SK-N-SH (cell line): ENCODE results near the gene UBE2E2. TPM values are rescaled to one million over a fixed set of nuclear protein-coding genes. Genes with fewer than 3 reads are reported as not detected.

Experiments
- CTCF ChIA-PET: fragments of 300-600, 350-600 bp; formaldehyde crosslinking; extraction: SDS; loops from one replicate; lab custom pipeline; 2021; lab: Yijun Ruan, JAX
- POLR2A ChIA-PET: fragments of 350-600 bp; sonication (Branson Sonifier 250); formaldehyde crosslinking; extraction: SDS; loops from one replicate; lab custom pipeline; 2020; ENCODE audit warnings: antibody characterized with exemption, inconsistent platforms; lab: Yijun Ruan, JAX
- DNase-seq: peaks from one replicate; pipeline ENCODE4 v3.0.0; 2012
- H2AFZ ChIP-seq: fragments of 200-600 bp; sonication (generic); 2 replicates; pipeline ENCODE4 v1.8.1; 2016; ENCODE audit warnings: antibody characterized with exemption, mild to moderate bottlenecking, low read depth
- H3F3A ChIP-seq: fragments of 200-600 bp; sonication (generic); replicated peaks from 2 replicates; pipeline ENCODE3; 2016; ENCODE audit warnings: antibody characterized with exemption, mild to moderate bottlenecking; ENCODE audit not compliant: insufficient read depth
- H3K27ac ChIP-seq, 2 experiments: fragments of 200-500 bp in 1 of 2; fragments of 200-600 bp in 1 of 2; sonication (Bioruptor generic) in 1 of 2; sonication (generic), shearing (Covaris generic) in 1 of 2; 2 replicates each; pipeline versions ENCODE4 v1.5.1 to v1.6.1; 2014 to 2016; ENCODE audit warnings: low read depth in 2 of 2, inconsistent platforms in 1 of 2, low read length in 1 of 2, mild to moderate bottlenecking in 1 of 2, mixed read lengths in 1 of 2
- H3K27me3 ChIP-seq: fragments of 200-600 bp; sonication (generic), shearing (Covaris generic); 2 replicates; pipeline ENCODE4 v1.6.1; 2016; ENCODE audit warnings: mixed run types; ENCODE audit not compliant: insufficient read depth
- H3K36me3 ChIP-seq, 2 experiments: fragments of 200-500 bp in 1 of 2; fragments of 200-600 bp in 1 of 2; sonication (Bioruptor generic) in 1 of 2; sonication (generic) in 1 of 2; replicated peaks in 1 of 2; 2 replicates each; pipeline versions ENCODE3 to v1.5.1; 2014 to 2016; ENCODE audit warnings: low read length in 1 of 2, mild to moderate bottlenecking in 1 of 2; ENCODE audit not compliant: insufficient read depth in 2 of 2, control insufficient read depth in 1 of 2
- H3K4me1 ChIP-seq, 2 experiments: fragments of 200-500 bp in 1 of 2; fragments of 200-600 bp in 1 of 2; sonication (Bioruptor generic) in 1 of 2; sonication (generic), shearing (Covaris generic) in 1 of 2; 2 replicates each; pipeline versions ENCODE4 v1.5.1 to v1.6.1; 2014 to 2016; ENCODE audit warnings: low read depth in 1 of 2, low read length in 1 of 2, mixed run types in 1 of 2; ENCODE audit not compliant: insufficient read depth in 2 of 2, control insufficient read depth in 1 of 2
- H3K4me2 ChIP-seq: fragments of 200-600 bp; sonication (generic), shearing (Covaris generic); 2 replicates; pipeline ENCODE4 v1.6.1; 2017; ENCODE audit warnings: mixed run types
- H3K4me3 ChIP-seq, 2 experiments: fragments of 200-500 bp in 1 of 2; fragments of 200-600 bp in 1 of 2; sonication (Bioruptor generic) in 1 of 2; sonication (generic), shearing (Covaris generic) in 1 of 2; 2 replicates each; pipeline versions ENCODE4 v1.5.1 to v1.8.1; 2014 to 2016; ENCODE audit warnings: low read depth in 2 of 2, inconsistent platforms in 1 of 2, low read length in 1 of 2, mild to moderate bottlenecking in 1 of 2, mixed read lengths in 1 of 2, moderate library complexity in 1 of 2
- H3K79me2 ChIP-seq: fragments of 200-600 bp; sonication (generic); 2 replicates; pipeline ENCODE4 v1.8.1; 2017; ENCODE audit warnings: mild to moderate bottlenecking; ENCODE audit not compliant: insufficient read depth
- H3K9ac ChIP-seq: fragments of 200-600 bp; sonication (generic); 2 replicates; pipeline ENCODE4 v1.6.1; 2017; ENCODE audit warnings: mixed run types
- H3K9me2 ChIP-seq: fragments of 200-600 bp; sonication (generic); 2 replicates; pipeline ENCODE4 v1.6.1; 2017; ENCODE audit warnings: mixed run types
- H3K9me3 ChIP-seq: fragments of 200-600 bp; sonication (generic); 2 replicates; pipeline ENCODE4 v1.6.1; 2017; ENCODE audit warnings: mixed run types, mild to moderate bottlenecking, moderate library complexity
- H4K20me1 ChIP-seq: fragments of 200-600 bp; sonication (generic); 2 replicates; pipeline ENCODE4 v1.6.1; 2017; ENCODE audit warnings: mild to moderate bottlenecking, mixed run types; ENCODE audit not compliant: insufficient read depth
- CTCF ChIP-seq: fragments of 200-600 bp; sonication (generic); IDR thresholded peaks from 2 replicates; pipeline ENCODE4 v1.6.1; 2017; ENCODE audit warnings: antibody characterized with exemption, mild to moderate bottlenecking, moderate library complexity
- ELF1 ChIP-seq: IDR thresholded peaks from 2 replicates; pipeline ENCODE4 v1.4.0; 2012
- EP300 ChIP-seq, 2 experiments: IDR thresholded peaks; 2 replicates each; pipeline versions ENCODE4 v1.4.0 to v1.6.1; 2012; ENCODE audit warnings: borderline replicate concordance in 1 of 2, low read depth in 1 of 2, low read length in 1 of 2
- EZH2phosphoT487 ChIP-seq: fragments of 200-600 bp; sonication (generic); IDR thresholded peaks from 2 replicates; pipeline ENCODE4 v1.6.1; 2017; ENCODE audit warnings: low read depth, mixed run types, mild to moderate bottlenecking, antibody characterized with exemption, moderate library complexity, borderline replicate concordance
- FOXM1 ChIP-seq: IDR thresholded peaks from 2 replicates; pipeline ENCODE4 v1.4.0; 2012; ENCODE audit warnings: low read depth, mild to moderate bottlenecking
- GATA2 ChIP-seq: sonication (generic); formaldehyde crosslinking; IDR thresholded peaks from 2 replicates; pipeline ENCODE4 v1.5.0; 2020; ENCODE audit warnings: mild to moderate bottlenecking, missing genetic modification reagents
- MAX ChIP-seq: IDR thresholded peaks from 2 replicates; pipeline ENCODE4 v1.4.0; 2012; ENCODE audit warnings: low read depth
- MEF2A ChIP-seq: IDR thresholded peaks from 2 replicates; pipeline ENCODE4 v1.4.0; 2012; ENCODE audit warnings: low read depth, borderline replicate concordance
- NRF1 ChIP-seq: IDR thresholded peaks from 2 replicates; pipeline ENCODE4 v1.6.1; 2012; ENCODE audit warnings: low read depth, mild to moderate bottlenecking, low read length
- PBX3 ChIP-seq: IDR thresholded peaks from 2 replicates; pipeline ENCODE4; 2012
- POLR2AphosphoS5 ChIP-seq: IDR thresholded peaks from 2 replicates; pipeline ENCODE4 v1.6.1; 2012; ENCODE audit warnings: low read depth, low read length
- RCOR1 ChIP-seq: fragments of 150-350 bp; IDR thresholded peaks from 2 replicates; pipeline ENCODE4 v1.6.1; 2017; ENCODE audit warnings: antibody characterized with exemption, low read length
- RFX5 ChIP-seq: IDR thresholded peaks from 2 replicates; pipeline ENCODE4 v1.6.1; 2012; ENCODE audit warnings: mild to moderate bottlenecking, improper control_type of control experiment, low read length
- RXRA ChIP-seq: IDR thresholded peaks from 2 replicates; pipeline ENCODE4 v1.4.0; 2012; ENCODE audit warnings: low read depth, mild to moderate bottlenecking, borderline replicate concordance
- TAF1 ChIP-seq: IDR thresholded peaks from 2 replicates; pipeline ENCODE4 v1.6.1; 2012; ENCODE audit warnings: low read depth, mild to moderate bottlenecking, low read length, moderate library complexity, borderline replicate concordance
- USF2 ChIP-seq: fragments of 150-350 bp; IDR thresholded peaks from 2 replicates; pipeline ENCODE4 v1.6.1; 2017; ENCODE audit warnings: antibody characterized with exemption, low read length, low read depth, borderline replicate concordance
- YY1 ChIP-seq: IDR thresholded peaks from 2 replicates; pipeline ENCODE4 v1.4.0; 2012; ENCODE audit warnings: low read depth, mild to moderate bottlenecking
- WGBS: methylation state at CpG from one replicate; pipeline ENCODE4 v1.1.6; 2017; ENCODE audit warnings: low lambda C conversion rate; 5-methylcytosine and 5-hydroxymethylcytosine counted together
- polyA plus RNA-seq, 3 experiments: library from polyadenylated mRNA; depleted of rRNA; stranded (reverse); fragments of >200 nt; gene quantifications; 2 replicates each; pipeline ENCODE4 v1.2.3, GENCODE V29; 2012
- TF ChIP-seq, protein P1 (sequence below): fragments of 150-350 bp; IDR thresholded peaks from 2 replicates; pipeline ENCODE4 v1.6.1; 2016; ENCODE audit warnings: mild to moderate bottlenecking, low read depth, low read length
- TF ChIP-seq, protein P2 (sequence below): IDR thresholded peaks from 2 replicates; pipeline ENCODE4 v1.4.0; 2012; ENCODE audit warnings: low read depth, borderline replicate concordance
- TF ChIP-seq, protein P3 (sequence below): IDR thresholded peaks from 2 replicates; pipeline ENCODE4 v1.4.0; 2012; ENCODE audit warnings: low read depth, borderline replicate concordance
- TF ChIP-seq, protein P4 (sequence below): IDR thresholded peaks from 2 replicates; pipeline ENCODE4 v1.6.1; 2012; ENCODE audit warnings: mild to moderate bottlenecking, low read depth, low read length, moderate library complexity

The UBE2E2 gene
- polyA plus RNA-seq, 1 of the 3 experiments (the other 2 are of a cell fraction), result 46.4 TPM

DNA sequence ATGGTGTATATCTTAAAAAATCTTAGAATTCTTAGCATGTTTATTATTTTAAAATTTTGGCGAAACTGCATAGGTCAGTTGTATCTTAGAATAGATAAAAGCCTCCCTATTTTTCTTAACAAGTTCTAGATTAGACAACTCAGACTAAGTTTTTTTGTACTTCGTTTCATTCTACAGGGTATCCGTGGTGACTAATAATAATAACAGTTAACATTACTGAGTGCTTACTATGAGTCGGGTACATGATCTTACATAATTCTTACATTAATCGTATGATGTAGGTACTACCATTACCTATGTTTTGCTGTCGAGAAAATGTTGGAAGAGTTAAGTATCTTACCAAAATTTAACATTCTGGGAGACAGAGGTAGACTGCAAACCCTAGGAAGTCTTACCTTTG lies 60.7 kb downstream of the UBE2E2 start:
- Histone ChIP-seq H3K4me2 (peak overlapping the region; percentile 48), H3K9me2 (no peaks in the 10 kb centered on the region), H3K27me3 (no peaks in the 10 kb centered on the region), H3K9me3 (no peaks in the 10 kb centered on the region), H4K20me1 (no peaks in the 10 kb centered on the region), H3K9ac (peak overlapping the region; percentile 57; the same call in 1 of the 2 replicates), H3K79me2 (peaks cover 49% of the 10 kb centered on the region), H3F3A (peaks cover 31% of the 10 kb centered on the region), H2AFZ (no peak overlapping the region), H3K36me3 (no peaks in the 10 kb centered on the region), H3K4me1 (peaks cover 0 to 9% of the 10 kb centered on the region in 2 experiments; a peak in 3 of 4 replicates), H3K4me3 (no peak overlapping the region), H3K27ac (peak overlapping the region in 1 of 2 experiments; percentile 98; a peak in 3 of 4 replicates)
- POLR2A ChIA-PET, result no interaction called here
- CTCF ChIA-PET, result no interaction called here
- DNase-seq, result no peak
- WGBS, result 20% methylated on average over 6 of the region's 6 CpGs
- TF ChIP-seq, protein P1, sequence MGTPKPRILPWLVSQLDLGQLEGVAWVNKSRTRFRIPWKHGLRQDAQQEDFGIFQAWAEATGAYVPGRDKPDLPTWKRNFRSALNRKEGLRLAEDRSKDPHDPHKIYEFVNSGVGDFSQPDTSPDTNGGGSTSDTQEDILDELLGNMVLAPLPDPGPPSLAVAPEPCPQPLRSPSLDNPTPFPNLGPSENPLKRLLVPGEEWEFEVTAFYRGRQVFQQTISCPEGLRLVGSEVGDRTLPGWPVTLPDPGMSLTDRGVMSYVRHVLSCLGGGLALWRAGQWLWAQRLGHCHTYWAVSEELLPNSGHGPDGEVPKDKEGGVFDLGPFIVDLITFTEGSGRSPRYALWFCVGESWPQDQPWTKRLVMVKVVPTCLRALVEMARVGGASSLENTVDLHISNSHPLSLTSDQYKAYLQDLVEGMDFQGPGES, result no peak
- TF ChIP-seq RXRA (no peak), POLR2AphosphoS5 (0 out of 2 replicates have a peak, but pooled peaks have one; percentile 25), USF2 (no peak), ELF1 (no peak), EP300 (IDR thresholded peaks at IDR 0.05; ENCODE audit: borderline replicate concordance in 1 of 2, low read depth in 1 of 2, low read length in 1 of 2) (peak in 1 of 2 experiments; percentile 34; a peak in 1 of 4 replicates), GATA2 (CRISPR knock-in tag) (no peak), RCOR1 (no peak), YY1 (no peak), MEF2A (no peak), FOXM1 (no peak), CTCF (no peak), TAF1 (no peak), PBX3 (0 out of 2 replicates have a peak, but pooled peaks have one; percentile 21), MAX (no peak), EZH2phosphoT487 (no peak), NRF1 (no peak), RFX5 (no peak)
- TF ChIP-seq, protein P2, sequence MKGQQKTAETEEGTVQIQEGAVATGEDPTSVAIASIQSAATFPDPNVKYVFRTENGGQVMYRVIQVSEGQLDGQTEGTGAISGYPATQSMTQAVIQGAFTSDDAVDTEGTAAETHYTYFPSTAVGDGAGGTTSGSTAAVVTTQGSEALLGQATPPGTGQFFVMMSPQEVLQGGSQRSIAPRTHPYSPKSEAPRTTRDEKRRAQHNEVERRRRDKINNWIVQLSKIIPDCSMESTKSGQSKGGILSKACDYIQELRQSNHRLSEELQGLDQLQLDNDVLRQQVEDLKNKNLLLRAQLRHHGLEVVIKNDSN, result no peak
- TF ChIP-seq, protein P3, sequence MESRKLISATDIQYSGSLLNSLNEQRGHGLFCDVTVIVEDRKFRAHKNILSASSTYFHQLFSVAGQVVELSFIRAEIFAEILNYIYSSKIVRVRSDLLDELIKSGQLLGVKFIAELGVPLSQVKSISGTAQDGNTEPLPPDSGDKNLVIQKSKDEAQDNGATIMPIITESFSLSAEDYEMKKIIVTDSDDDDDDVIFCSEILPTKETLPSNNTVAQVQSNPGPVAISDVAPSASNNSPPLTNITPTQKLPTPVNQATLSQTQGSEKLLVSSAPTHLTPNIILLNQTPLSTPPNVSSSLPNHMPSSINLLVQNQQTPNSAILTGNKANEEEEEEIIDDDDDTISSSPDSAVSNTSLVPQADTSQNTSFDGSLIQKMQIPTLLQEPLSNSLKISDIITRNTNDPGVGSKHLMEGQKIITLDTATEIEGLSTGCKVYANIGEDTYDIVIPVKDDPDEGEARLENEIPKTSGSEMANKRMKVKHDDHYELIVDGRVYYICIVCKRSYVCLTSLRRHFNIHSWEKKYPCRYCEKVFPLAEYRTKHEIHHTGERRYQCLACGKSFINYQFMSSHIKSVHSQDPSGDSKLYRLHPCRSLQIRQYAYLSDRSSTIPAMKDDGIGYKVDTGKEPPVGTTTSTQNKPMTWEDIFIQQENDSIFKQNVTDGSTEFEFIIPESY, result no peak
- TF ChIP-seq, protein P4, sequence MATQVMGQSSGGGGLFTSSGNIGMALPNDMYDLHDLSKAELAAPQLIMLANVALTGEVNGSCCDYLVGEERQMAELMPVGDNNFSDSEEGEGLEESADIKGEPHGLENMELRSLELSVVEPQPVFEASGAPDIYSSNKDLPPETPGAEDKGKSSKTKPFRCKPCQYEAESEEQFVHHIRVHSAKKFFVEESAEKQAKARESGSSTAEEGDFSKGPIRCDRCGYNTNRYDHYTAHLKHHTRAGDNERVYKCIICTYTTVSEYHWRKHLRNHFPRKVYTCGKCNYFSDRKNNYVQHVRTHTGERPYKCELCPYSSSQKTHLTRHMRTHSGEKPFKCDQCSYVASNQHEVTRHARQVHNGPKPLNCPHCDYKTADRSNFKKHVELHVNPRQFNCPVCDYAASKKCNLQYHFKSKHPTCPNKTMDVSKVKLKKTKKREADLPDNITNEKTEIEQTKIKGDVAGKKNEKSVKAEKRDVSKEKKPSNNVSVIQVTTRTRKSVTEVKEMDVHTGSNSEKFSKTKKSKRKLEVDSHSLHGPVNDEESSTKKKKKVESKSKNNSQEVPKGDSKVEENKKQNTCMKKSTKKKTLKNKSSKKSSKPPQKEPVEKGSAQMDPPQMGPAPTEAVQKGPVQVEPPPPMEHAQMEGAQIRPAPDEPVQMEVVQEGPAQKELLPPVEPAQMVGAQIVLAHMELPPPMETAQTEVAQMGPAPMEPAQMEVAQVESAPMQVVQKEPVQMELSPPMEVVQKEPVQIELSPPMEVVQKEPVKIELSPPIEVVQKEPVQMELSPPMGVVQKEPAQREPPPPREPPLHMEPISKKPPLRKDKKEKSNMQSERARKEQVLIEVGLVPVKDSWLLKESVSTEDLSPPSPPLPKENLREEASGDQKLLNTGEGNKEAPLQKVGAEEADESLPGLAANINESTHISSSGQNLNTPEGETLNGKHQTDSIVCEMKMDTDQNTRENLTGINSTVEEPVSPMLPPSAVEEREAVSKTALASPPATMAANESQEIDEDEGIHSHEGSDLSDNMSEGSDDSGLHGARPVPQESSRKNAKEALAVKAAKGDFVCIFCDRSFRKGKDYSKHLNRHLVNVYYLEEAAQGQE, result no peak
